HEK293 (cell line): Measurements from ENCODE around the gene VLDLR.

Source experiments
- HOXA7 ChIP-seq: sonication (generic); formaldehyde crosslinking; IDR thresholded peaks from 2 replicates; pipeline ENCODE4 v1.8.1; 2022; ENCODE audit warnings: missing genetic modification reagents, borderline replicate concordance
- MYNN ChIP-seq: fragments of 450-650 bp; formaldehyde crosslinking; IDR thresholded peaks from 2 replicates; pipeline ENCODE4 v1.5.1; 2016; ENCODE audit warnings: missing biosample characterization, missing genetic modification characterization, borderline replicate concordance
- PRDM1 ChIP-seq: fragments of 450-650 bp; formaldehyde crosslinking; IDR thresholded peaks from 2 replicates; pipeline ENCODE4; 2016; ENCODE audit warnings: missing biosample characterization, missing genetic modification characterization
- YY1 ChIP-seq: fragments of 450-650 bp; formaldehyde crosslinking; IDR thresholded peaks from 2 replicates; pipeline ENCODE4 v1.5.1; 2018; ENCODE audit warnings: missing biosample characterization, missing genetic modification characterization
- ZNF10 ChIP-seq: fragments of 450-650 bp; formaldehyde crosslinking; IDR thresholded peaks from 2 replicates; pipeline ENCODE4 v1.5.1; 2017; ENCODE audit warnings: missing biosample characterization, missing genetic modification characterization
- ZNF133 ChIP-seq: fragments of 450-650 bp; formaldehyde crosslinking; IDR thresholded peaks from 2 replicates; pipeline ENCODE4 v1.5.1; 2016; ENCODE audit warnings: missing biosample characterization, missing genetic modification characterization
- ZNF473 ChIP-seq: fragments of 450-650 bp; formaldehyde crosslinking; IDR thresholded peaks from 2 replicates; pipeline ENCODE4 v1.5.1; 2017; ENCODE audit warnings: missing biosample characterization, missing genetic modification characterization
- ZNF600 ChIP-seq: fragments of 450-650 bp; formaldehyde crosslinking; IDR thresholded peaks from 2 replicates; pipeline ENCODE4 v1.5.1; 2016; ENCODE audit warnings: missing biosample characterization, missing genetic modification characterization
- ZNF837 ChIP-seq: fragments of 450-650 bp; formaldehyde crosslinking; IDR thresholded peaks from 2 replicates; pipeline ENCODE4 v1.5.1; 2016; ENCODE audit warnings: missing biosample characterization, missing genetic modification characterization
- TF ChIP-seq, protein P1 (sequence below): fragments of 450-650 bp; formaldehyde crosslinking; IDR thresholded peaks from 2 replicates; pipeline ENCODE4 v1.5.1; 2016; ENCODE audit warnings: missing biosample characterization, missing genetic modification characterization
- TF ChIP-seq, protein P2 (sequence below): fragments of 450-650 bp; formaldehyde crosslinking; IDR thresholded peaks from 2 replicates; pipeline ENCODE4 v1.5.1; 2016; ENCODE audit warnings: missing biosample characterization, missing genetic modification characterization

DNA sequence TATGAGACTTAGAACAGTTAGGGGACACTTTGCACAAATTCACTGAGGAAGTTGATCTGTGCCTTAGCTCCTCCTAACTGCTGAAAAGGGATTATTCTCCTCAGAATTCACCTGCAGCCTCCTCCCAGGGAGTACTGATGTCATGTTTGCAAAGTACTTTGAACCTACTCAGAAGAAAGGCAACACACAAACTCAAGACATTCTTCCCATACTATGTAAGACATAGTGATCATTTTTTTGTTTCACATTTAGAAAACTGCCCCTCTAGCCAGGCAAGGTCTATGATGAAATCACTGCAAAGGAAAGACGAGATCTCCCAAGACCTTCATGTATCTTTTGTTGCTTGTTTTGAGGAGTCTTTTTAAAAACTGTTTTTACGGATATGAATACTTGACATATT is 10.6 kb upstream of the VLDLR start:
- TF ChIP-seq YY1 (tag by site-specific recombination) (no peak), ZNF837 (no peak), HOXA7 (CRISPR knock-in tag) (no peak), ZNF10 (tag by site-specific recombination) (no peak), ZNF133 (tag by site-specific recombination) (no peak), PRDM1 (tag by site-specific recombination) (no peak), MYNN (tag by site-specific recombination) (no peak), ZNF600 (tag by site-specific recombination) (no peak), ZNF473 (tag by site-specific recombination) (no peak)
- TF ChIP-seq, protein P1, sequence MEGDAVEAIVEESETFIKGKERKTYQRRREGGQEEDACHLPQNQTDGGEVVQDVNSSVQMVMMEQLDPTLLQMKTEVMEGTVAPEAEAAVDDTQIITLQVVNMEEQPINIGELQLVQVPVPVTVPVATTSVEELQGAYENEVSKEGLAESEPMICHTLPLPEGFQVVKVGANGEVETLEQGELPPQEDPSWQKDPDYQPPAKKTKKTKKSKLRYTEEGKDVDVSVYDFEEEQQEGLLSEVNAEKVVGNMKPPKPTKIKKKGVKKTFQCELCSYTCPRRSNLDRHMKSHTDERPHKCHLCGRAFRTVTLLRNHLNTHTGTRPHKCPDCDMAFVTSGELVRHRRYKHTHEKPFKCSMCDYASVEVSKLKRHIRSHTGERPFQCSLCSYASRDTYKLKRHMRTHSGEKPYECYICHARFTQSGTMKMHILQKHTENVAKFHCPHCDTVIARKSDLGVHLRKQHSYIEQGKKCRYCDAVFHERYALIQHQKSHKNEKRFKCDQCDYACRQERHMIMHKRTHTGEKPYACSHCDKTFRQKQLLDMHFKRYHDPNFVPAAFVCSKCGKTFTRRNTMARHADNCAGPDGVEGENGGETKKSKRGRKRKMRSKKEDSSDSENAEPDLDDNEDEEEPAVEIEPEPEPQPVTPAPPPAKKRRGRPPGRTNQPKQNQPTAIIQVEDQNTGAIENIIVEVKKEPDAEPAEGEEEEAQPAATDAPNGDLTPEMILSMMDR (tag by site-specific recombination) = no peak
- TF ChIP-seq, protein P2, sequence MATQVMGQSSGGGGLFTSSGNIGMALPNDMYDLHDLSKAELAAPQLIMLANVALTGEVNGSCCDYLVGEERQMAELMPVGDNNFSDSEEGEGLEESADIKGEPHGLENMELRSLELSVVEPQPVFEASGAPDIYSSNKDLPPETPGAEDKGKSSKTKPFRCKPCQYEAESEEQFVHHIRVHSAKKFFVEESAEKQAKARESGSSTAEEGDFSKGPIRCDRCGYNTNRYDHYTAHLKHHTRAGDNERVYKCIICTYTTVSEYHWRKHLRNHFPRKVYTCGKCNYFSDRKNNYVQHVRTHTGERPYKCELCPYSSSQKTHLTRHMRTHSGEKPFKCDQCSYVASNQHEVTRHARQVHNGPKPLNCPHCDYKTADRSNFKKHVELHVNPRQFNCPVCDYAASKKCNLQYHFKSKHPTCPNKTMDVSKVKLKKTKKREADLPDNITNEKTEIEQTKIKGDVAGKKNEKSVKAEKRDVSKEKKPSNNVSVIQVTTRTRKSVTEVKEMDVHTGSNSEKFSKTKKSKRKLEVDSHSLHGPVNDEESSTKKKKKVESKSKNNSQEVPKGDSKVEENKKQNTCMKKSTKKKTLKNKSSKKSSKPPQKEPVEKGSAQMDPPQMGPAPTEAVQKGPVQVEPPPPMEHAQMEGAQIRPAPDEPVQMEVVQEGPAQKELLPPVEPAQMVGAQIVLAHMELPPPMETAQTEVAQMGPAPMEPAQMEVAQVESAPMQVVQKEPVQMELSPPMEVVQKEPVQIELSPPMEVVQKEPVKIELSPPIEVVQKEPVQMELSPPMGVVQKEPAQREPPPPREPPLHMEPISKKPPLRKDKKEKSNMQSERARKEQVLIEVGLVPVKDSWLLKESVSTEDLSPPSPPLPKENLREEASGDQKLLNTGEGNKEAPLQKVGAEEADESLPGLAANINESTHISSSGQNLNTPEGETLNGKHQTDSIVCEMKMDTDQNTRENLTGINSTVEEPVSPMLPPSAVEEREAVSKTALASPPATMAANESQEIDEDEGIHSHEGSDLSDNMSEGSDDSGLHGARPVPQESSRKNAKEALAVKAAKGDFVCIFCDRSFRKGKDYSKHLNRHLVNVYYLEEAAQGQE (tag by site-specific recombination) = no peak
